HepG2 (cell line): ENCODE data around the gene ANKRD2. TPM values are rescaled to one million over a fixed set of nuclear protein-coding genes. Genes with fewer than 3 reads are reported as not detected.

Experiments used
- ARNT2 ChIP-seq: sonication (generic); formaldehyde crosslinking; IDR thresholded peaks from 2 replicates; pipeline ENCODE4 v1.8.0; 2022; ENCODE audit warnings: mild to moderate bottlenecking, low read depth, missing genetic modification reagents, moderate library complexity
- ELF3 ChIP-seq: IDR thresholded peaks from 2 replicates; pipeline ENCODE4 v1.6.1; 2016; ENCODE audit warnings: missing genetic modification reagents, missing compliant biosample characterization
- FOSL2 ChIP-seq: sonication (generic); formaldehyde crosslinking; IDR thresholded peaks from 2 replicates; pipeline ENCODE4 v1.4.0; 2020; ENCODE audit warnings: missing genetic modification reagents
- GATAD2A ChIP-seq: IDR thresholded peaks from 2 replicates; pipeline ENCODE4 v1.6.1; 2016
- TGIF2 ChIP-seq: IDR thresholded peaks from 2 replicates; pipeline ENCODE4 v1.6.1; 2016; ENCODE audit warnings: control low read depth, missing compliant biosample characterization
- TSC22D2 ChIP-seq: sonication (generic); formaldehyde crosslinking; IDR thresholded peaks from 2 replicates; pipeline ENCODE4 v1.5.1; 2020; ENCODE audit warnings: missing genetic modification reagents, mild to moderate bottlenecking, borderline replicate concordance
- ZIK1 ChIP-seq: sonication (generic); formaldehyde crosslinking; IDR thresholded peaks from 2 replicates; pipeline ENCODE4 v1.5.0; 2020; ENCODE audit warnings: mild to moderate bottlenecking, low read depth, missing genetic modification reagents, borderline replicate concordance
- ZNF251 ChIP-seq: sonication (generic); formaldehyde crosslinking; IDR thresholded peaks from 2 replicates; pipeline ENCODE4 v1.9.0; 2021; ENCODE audit warnings: mild to moderate bottlenecking, missing genetic modification reagents
- ZNF331 ChIP-seq: sonication (generic); formaldehyde crosslinking; IDR thresholded peaks from 2 replicates; pipeline ENCODE4 v1.4.0; 2020; ENCODE audit warnings: missing genetic modification reagents
- ZNF614 ChIP-seq: IDR thresholded peaks from 2 replicates; pipeline ENCODE4 v1.6.1; 2018; ENCODE audit warnings: missing biosample characterization, missing genetic modification reagents, inconsistent platforms, borderline replicate concordance
- polyA plus RNA-seq, 8 experiments: library from polyadenylated mRNA; depleted of rRNA in 3 of 8; stranded (reverse) in 7 of 8; unstranded in 1 of 8; fragments of >200 nt; fragmentation: Illumina TruSeq in 4 of 8; extraction: Trizol in 4 of 8; gene quantifications; 2 replicates each; pipeline versions ENCODE4 v1.2.1 to v1.2.3, GENCODE V29; 2011 to 2016; ENCODE audit warnings: low read depth in 4 of 8, missing spikeins in 1 of 8, mixed read lengths in 1 of 8; ENCODE audit not compliant: insufficient read depth in 1 of 8
- total RNA-seq, 5 experiments: library from RNA; depleted of rRNA; stranded (reverse); fragments of >200 nt; fragmentation: Illumina TruSeq; extraction: Trizol; gene quantifications; 2 replicates each; pipeline ENCODE4 v1.2.3, GENCODE V29; 2016; ENCODE audit warnings: low read depth in 1 of 5
- TF ChIP-seq, protein P1 (sequence below): sonication (generic); formaldehyde crosslinking; IDR thresholded peaks from 2 replicates; pipeline ENCODE4 v1.4.0; 2020; ENCODE audit warnings: mild to moderate bottlenecking, low read depth, missing genetic modification reagents
- TF ChIP-seq, protein P2 (sequence below): sonication (generic); formaldehyde crosslinking; IDR thresholded peaks from 2 replicates; pipeline ENCODE4 v1.4.0; 2020; ENCODE audit warnings: missing genetic modification reagents, borderline replicate concordance
- TF ChIP-seq, protein P3 (sequence below): sonication (generic); formaldehyde crosslinking; IDR thresholded peaks from 2 replicates; pipeline ENCODE4 v1.8.0; 2022; ENCODE audit warnings: mild to moderate bottlenecking, missing genetic modification reagents, moderate library complexity
- TF ChIP-seq, protein P4 (sequence below), 2 experiments: sonication (generic) in 1 of 2; formaldehyde crosslinking in 1 of 2; IDR thresholded peaks; 2 replicates each; pipeline versions ENCODE4 v1.4.0 to v1.6.1; 2018 to 2020; ENCODE audit warnings: missing genetic modification reagents in 2 of 2, borderline replicate concordance in 1 of 2, low read depth in 1 of 2, mild to moderate bottlenecking in 1 of 2, missing biosample characterization in 1 of 2
- TF ChIP-seq, protein P5 (sequence below): sonication (generic); formaldehyde crosslinking; IDR thresholded peaks from 2 replicates; pipeline ENCODE4 v1.5.1; 2020; ENCODE audit warnings: mild to moderate bottlenecking, missing genetic modification reagents, moderate library complexity

ANKRD2 gene
- total and polyA plus RNA-seq, 2 of the 13 experiments (the other 11 are each of a cell fraction or from before 2014, with no cell fraction given): not detected

DNA sequence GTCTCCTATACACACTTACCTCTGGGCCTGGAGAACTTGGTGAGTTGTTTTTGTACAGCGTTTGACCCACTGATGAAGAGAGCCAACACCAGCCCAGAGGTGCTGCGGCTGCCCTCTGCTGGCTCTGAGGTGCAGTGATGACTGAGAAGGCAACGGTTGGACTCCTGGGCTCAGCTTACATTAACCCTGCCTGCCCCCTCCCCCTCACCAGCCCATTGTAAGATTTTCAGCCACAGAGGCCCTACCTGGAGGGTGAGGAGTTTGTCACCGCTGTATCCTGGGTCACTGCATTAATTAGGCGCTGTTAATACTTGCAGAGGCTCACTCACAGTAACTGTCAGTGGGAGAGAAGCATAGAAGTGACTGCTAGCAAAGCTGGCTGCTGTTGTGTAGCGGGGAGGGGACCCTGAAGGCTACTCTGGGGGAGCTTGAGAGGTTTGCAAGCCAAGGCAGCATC lies 19.0 kb upstream of the ANKRD2 start (continued):
- TF ChIP-seq, protein P1, sequence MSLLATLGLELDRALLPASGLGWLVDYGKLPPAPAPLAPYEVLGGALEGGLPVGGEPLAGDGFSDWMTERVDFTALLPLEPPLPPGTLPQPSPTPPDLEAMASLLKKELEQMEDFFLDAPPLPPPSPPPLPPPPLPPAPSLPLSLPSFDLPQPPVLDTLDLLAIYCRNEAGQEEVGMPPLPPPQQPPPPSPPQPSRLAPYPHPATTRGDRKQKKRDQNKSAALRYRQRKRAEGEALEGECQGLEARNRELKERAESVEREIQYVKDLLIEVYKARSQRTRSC (CRISPR knock-in tag): no peak
- TF ChIP-seq GATAD2A (CRISPR knock-in tag) (0 out of 2 replicates have a peak, but pooled peaks have one; percentile 28), ZNF331 (CRISPR knock-in tag) (0 out of 2 replicates have a peak, but pooled peaks have one; percentile 29), ZIK1 (CRISPR knock-in tag) (no peak), FOSL2 (CRISPR knock-in tag) (peak; percentile 39; the same call in 1 of the 2 replicates), ARNT2 (no peak), ELF3 (CRISPR knock-in tag) (0 out of 2 replicates have a peak, but pooled peaks have one; percentile 29), ZNF251 (no peak), TSC22D2 (CRISPR knock-in tag) (no peak), ZNF614 (CRISPR knock-in tag) (0 out of 2 replicates have a peak, but pooled peaks have one; percentile 51), TGIF2 (CRISPR knock-in tag) (no peak)
- TF ChIP-seq, protein P2, sequence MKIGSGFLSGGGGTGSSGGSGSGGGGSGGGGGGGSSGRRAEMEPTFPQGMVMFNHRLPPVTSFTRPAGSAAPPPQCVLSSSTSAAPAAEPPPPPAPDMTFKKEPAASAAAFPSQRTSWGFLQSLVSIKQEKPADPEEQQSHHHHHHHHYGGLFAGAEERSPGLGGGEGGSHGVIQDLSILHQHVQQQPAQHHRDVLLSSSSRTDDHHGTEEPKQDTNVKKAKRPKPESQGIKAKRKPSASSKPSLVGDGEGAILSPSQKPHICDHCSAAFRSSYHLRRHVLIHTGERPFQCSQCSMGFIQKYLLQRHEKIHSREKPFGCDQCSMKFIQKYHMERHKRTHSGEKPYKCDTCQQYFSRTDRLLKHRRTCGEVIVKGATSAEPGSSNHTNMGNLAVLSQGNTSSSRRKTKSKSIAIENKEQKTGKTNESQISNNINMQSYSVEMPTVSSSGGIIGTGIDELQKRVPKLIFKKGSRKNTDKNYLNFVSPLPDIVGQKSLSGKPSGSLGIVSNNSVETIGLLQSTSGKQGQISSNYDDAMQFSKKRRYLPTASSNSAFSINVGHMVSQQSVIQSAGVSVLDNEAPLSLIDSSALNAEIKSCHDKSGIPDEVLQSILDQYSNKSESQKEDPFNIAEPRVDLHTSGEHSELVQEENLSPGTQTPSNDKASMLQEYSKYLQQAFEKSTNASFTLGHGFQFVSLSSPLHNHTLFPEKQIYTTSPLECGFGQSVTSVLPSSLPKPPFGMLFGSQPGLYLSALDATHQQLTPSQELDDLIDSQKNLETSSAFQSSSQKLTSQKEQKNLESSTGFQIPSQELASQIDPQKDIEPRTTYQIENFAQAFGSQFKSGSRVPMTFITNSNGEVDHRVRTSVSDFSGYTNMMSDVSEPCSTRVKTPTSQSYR (CRISPR knock-in tag): peak; percentile 73; the same call in 1 of the 2 replicates
- TF ChIP-seq, protein P3, sequence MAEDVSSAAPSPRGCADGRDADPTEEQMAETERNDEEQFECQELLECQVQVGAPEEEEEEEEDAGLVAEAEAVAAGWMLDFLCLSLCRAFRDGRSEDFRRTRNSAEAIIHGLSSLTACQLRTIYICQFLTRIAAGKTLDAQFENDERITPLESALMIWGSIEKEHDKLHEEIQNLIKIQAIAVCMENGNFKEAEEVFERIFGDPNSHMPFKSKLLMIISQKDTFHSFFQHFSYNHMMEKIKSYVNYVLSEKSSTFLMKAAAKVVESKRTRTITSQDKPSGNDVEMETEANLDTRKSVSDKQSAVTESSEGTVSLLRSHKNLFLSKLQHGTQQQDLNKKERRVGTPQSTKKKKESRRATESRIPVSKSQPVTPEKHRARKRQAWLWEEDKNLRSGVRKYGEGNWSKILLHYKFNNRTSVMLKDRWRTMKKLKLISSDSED (CRISPR knock-in tag): no peak
- TF ChIP-seq, protein P4, sequence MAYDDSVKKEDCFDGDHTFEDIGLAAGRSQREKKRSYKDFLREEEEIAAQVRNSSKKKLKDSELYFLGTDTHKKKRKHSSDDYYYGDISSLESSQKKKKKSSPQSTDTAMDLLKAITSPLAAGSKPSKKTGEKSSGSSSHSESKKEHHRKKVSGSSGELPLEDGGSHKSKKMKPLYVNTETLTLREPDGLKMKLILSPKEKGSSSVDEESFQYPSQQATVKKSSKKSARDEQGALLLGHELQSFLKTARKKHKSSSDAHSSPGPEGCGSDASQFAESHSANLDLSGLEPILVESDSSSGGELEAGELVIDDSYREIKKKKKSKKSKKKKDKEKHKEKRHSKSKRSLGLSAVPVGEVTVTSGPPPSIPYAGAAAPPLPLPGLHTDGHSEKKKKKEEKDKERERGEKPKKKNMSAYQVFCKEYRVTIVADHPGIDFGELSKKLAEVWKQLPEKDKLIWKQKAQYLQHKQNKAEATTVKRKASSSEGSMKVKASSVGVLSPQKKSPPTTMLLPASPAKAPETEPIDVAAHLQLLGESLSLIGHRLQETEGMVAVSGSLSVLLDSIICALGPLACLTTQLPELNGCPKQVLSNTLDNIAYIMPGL (CRISPR knock-in tag; IDR thresholded peaks at IDR 0.05; ENCODE audit: borderline replicate concordance in 1 of 2, low read depth in 1 of 2): 0 out of 4 replicates have a peak, but pooled peaks of 1 of the 2 experiments have one; percentile 49
- TF ChIP-seq, protein P5, sequence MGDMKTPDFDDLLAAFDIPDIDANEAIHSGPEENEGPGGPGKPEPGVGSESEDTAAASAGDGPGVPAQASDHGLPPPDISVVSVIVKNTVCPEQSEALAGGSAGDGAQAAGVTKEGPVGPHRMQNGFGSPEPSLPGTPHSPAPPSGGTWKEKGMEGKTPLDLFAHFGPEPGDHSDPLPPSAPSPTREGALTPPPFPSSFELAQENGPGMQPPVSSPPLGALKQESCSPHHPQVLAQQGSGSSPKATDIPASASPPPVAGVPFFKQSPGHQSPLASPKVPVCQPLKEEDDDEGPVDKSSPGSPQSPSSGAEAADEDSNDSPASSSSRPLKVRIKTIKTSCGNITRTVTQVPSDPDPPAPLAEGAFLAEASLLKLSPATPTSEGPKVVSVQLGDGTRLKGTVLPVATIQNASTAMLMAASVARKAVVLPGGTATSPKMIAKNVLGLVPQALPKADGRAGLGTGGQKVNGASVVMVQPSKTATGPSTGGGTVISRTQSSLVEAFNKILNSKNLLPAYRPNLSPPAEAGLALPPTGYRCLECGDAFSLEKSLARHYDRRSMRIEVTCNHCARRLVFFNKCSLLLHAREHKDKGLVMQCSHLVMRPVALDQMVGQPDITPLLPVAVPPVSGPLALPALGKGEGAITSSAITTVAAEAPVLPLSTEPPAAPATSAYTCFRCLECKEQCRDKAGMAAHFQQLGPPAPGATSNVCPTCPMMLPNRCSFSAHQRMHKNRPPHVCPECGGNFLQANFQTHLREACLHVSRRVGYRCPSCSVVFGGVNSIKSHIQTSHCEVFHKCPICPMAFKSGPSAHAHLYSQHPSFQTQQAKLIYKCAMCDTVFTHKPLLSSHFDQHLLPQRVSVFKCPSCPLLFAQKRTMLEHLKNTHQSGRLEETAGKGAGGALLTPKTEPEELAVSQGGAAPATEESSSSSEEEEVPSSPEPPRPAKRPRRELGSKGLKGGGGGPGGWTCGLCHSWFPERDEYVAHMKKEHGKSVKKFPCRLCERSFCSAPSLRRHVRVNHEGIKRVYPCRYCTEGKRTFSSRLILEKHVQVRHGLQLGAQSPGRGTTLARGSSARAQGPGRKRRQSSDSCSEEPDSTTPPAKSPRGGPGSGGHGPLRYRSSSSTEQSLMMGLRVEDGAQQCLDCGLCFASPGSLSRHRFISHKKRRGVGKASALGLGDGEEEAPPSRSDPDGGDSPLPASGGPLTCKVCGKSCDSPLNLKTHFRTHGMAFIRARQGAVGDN (CRISPR knock-in tag): peak; percentile 56
